GOT3 (cell line): ENCODE results near the gene CKM.
"Not testable (repeated sequence)": the region's sequence is repeated elsewhere in the genome, so short reads cannot be mapped to it uniquely, and the experiment has no call there.

ENCODE experiments used
- DNase-seq: peaks from one replicate; lab custom pipeline; 2025; ENCODE audit warnings: mixed read lengths; lab: John Stamatoyannopoulos, UW

CKM gene

DNA sequence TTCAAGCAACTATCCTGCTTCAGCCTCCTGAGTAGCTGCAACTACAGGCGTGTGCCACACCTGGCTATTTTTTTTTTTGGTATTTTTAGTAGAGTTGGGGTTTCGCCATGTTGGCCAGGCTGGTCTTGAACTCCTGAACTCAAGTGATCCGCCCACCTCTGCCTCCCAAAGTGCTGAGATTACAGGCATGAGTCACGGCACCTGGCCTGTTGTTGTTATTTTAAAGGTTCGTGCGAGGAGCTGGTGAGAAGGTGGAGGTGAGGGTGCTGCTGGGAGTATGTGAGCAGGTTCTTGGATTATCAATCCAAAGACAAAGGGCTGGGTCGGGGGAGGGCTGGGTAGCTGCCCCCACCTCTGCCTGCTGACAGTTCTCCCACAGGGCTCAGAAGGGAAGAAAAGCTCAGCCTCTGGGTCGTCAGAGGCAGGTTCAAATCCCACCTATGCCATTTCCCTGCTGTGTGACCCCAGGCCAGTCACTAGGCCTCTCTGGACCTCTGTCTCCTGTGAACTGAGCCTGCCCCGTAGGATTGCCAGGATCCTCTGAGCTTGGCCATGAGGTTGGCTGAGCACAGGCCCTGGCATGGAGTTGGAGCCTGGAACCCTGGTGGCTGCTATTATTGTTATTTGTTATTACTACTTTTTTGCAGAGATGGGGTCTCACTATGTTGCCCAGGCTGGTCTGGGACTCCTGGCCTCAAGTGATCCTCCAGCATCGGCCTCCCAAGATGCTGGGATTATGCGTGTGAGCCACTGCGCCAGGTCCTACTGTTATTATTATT, 1.5 kb downstream of the CKM start:
- DNase-seq = no peak

DNA sequence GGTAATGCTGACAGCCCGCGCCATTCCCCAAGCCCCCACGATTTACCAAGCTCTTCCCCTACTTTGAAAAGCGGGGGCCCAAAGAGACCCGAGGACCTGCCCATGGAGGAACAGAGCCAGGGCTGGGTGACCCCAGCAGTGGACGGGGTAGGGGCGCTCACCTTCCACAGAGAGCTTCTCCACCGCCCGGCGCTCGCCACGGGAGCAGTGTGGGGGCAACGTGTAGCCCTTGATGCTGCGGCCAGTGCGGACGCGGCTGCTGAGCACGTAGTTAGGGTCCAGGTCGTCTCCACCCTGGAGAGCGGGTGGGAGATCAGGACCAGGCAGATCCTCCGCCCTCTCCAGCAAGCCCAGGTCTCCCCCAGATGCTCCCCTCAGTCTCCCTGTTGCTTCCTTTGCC, 7.4 kb downstream of the CKM start:
- DNase-seq = no peak

DNA sequence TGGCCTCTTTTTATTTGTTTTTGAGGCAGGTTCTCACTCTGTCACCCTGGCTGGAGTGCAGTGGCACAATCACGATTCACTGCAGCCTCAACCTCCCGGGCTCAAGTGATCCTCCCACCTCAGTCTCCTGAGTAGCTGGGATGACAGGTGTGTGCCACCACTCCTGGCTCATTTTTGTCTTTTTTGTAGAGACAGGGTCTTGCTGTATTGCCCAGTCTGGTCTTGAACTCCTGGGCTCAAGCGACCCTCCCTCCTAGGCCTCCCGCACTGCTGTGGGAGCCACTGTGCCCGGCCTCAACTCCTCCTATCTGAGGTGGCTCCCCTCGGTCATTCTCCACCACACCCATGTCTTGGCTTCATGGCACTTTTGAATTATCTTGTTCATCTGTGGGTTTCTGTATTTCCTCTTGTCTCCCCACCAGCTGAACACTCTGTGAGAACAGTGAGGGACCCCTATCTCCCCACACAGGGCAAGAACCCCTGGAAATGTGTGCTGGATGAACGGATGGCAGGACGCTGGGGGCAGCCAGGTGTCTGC, 7.9 kb downstream of the CKM start:
- no peak for DNase-seq

DNA sequence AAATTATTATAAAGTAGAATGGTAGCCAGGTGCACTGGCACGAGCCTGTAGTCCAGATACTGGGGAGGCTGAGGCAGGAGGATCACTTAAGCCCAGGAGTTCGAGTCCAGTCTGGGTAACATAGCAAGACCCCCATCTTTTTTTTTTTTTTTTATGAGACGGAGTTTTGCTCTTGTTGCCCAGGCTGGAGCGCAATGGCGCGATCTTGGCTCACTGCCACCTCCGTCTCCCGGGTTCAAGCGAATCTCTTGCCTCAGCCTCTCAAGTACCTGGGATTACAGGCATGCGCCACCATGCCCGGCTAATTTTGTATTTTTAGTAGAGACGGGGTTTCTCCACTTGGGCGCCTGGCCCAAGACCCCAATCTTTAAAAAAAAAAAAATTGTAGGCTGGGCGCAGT, 10.4 kb downstream of the CKM start:
- not testable (repeated sequence) for DNase-seq

DNA sequence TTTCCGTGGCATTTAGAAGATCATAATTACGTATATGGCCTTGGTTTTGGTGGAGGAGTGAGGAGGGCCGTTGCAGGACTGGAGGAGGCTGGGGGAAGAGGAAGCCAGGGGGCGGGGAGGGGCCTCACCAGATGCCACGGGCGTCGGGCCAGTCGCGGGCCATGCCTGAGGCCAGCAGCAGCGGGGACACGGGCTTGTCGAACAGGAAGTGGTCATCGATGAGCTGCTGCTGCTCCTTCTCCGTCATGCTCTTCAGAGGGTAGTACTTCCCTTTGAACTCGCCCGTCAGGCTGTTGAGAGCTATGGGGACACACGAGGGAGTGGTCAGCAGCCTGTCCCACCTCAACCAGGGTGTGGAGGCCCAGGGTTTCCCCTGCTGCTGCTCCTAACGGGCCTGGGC, 11.1 kb downstream of the CKM start:
- DNase-seq = no peak

DNA sequence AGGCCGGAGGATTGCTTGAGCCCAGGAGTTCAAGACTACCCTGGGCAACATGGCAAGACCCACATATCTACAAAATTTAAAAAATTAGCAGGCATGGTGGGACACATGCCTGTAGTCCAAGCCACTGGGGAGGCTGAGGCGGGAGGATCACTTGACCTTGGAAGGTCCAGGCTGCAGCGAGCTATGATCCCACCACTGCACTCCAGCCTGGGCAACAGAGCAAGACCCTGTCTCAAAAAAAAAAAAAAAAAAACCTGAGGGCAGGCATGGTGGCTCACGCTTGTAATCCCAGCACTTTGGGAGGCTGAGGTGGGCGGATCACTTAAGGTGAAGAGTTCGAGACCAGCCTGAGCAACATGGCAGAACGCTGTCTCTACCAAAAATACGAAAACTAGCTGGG, 13.4 kb downstream of the CKM start:
- not testable (repeated sequence) for DNase-seq

DNA sequence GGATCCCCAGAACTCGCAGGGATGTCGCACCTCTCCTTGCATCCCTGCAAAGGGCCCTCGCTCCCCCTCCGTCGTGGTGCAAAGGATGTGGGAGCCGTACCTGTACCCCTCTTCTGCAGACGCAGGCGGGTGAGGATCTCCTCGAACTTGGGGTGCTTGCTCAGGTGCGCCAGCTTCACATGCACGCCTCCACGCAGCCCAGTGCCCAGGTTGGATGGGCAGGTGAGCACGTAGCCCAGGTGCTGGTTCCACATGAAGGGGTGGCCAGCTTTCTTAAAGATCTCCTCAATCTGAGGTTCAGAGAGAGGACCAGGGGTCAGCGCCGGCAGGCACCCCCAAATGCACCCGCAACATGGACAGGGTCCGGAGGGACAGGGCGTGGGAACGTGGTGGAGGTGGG, 15.3 kb downstream of the CKM start:
- no peak for DNase-seq

DNA sequence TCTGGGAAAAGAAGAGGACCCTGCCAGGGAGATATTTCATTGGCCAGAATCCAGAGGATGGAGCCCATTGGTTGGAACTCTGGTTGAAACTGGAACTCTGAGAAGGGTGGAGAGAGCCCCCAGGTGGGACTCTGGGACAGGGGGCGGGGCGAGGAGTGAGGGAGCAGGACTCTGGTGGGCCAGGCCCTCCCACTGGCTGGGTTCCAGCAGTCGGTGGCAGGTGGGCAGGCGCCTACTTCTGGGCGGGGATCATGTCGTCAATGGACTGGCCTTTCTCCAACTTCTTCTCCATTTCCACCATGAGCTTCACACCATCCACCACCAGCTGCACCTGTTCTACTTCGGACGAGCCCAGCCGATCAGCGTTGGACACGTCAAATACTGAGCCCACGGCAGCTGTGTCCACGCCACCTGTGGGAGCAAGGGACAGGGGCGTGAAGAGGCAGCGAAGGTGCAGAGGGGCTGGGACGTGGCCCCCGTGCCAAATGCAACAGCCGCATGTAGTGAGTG, 16.1 kb downstream of the CKM start:
- no peak for DNase-seq

DNA sequence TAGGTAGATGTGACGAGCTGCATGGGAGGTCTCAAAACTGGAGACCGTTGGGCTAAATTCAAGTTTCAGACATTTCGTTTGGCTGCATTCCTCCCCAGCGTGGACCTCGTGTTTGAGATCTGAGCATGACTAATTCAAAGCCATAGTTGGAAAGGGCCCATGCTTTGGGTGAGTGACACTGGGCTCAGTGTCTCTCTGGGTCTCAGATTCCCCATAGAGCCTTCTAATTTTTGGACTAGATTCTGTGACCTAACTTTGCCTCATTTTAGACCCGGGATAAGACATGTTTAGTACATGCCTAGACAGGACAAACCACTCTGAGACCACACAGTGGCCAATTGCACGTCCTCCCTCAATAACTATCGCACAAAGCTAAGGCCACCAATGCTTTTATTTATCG, 16.6 kb downstream of the CKM start:
- DNase-seq = no peak

DNA sequence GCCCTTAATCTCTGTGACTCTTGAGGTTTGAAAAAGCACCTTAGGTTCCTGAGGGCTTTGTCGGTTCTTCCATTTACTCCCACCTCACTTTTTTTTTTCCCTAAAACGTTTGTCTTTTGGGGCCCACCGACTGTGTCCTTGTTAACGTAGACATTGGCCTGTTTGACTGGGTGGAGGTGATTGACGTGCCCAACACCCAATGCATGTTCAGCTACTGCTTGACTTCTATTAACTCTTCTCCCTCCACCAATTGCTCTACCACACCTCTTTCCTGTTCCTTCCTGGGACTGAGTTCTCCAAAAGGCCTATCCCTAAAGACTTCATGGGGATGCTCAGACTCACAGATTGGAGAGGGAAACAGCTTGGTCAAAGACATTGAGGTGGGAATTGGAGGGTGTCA, 17.3 kb downstream of the CKM start:
- no peak for DNase-seq

DNA sequence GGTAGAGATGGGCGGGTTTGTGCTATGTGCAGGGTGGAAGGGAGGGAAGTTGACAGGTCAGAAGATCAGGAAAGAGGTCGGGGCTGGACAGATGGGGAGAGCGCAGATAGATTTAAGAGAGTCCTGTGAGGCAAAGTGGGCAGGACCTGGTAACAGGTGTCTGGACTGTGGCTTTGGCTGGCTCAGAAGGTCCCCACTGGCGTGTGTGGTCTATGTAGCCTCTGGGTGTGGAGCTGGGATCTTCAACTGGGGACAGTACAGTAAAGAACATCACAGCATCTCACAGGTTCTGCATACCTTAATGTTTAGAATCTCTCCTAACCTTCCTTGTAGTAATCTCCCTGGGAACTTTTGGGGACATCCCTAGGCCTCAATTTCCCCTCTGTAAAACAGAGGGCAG, 17.7 kb downstream of the CKM start:
- DNase-seq = no peak

DNA sequence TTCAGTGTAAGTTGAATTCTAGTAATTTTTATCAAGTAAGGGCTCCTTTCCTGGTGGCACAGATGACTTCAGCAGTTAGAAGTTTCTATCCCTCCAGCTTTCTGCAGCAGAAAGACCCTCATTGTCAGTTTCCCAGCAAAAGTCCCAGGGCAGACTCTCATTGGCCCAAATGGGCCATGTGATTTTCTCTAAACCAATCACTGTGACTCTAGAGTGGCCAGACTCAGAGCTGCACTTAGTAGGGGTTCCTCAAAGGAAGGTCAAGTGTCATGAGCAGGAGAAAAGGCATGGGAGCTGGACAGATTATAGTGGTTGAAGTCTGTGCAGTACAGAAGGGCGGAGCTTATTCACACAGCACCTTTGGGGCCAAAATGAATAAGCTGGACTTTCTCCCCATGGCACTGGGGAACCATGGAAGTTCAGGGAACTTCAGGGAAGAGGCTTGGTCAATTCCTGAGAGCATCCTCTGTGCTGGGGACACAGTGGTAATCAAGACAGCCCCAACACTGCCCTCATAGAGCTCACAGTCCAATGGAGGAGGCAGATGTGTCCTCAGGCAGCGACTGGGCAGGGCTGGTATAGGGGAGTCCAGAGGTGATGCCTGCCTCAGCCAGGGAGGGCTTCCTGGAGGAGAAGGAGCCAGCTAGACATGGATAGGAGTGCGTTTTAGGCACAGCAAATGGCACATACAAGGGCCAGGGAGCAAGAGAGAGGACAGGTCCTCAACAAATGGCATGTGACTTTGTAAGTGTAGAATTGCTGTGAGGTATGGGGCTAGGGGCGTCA, 18.3 kb downstream of the CKM start:
- no peak for DNase-seq

DNA sequence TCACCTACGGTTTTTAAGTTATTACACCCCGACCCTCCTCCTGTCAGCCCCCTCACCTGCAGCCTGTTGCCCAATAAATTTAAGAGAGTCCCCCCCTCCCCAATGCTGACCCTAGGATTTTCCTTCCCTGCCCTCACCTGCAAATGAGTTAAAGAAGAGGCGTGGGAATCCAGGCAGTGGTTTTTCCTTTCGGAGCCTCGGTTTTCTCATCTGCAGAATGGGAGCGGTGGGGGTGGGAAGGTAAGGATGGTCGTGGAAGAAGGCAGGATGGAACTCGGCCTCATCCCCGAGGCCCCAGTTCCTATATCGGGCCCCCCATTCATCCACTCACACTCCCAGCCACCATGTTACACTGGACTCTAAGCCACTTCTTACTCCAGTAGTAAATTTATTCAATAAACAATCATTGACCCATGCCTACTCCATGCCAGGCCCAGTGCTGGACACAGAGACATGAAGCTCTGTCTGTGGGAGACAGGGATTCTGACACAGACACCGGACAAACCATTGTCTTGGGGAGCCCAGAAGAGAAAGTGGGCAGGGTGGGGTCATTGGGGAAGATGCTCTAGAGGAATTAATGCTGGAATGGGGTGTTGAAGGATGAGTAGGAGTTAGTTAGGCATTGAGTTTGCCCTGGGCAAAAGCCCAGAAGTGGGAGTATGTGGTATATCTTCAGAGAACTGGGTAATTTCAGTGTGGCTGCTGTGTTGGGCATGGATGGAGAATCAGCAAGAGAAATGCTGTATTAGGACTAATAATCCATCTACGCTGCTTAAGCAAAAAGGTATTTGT, 19.2 kb downstream of the CKM start:
- no peak for DNase-seq

DNA sequence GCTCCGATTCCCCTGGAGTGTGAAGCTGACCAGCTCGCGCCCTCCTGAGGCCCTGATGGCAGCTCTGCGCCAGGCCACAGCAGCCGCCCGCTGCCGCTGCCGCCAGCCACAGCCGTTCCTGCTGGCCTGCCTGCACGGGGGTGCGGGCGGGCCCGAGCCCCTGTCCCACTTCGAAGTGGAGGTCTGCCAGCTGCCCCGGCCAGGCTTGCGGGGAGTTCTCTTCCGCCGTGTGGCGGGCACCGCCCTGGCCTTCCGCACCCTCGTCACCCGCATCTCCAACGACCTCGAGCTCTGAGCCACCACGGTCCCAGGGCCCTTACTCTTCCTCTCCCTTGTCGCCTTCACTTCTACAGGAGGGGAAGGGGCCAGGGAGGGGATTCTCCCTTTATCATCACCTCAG, 20.3 kb downstream of the CKM start:
- no peak for DNase-seq

DNA sequence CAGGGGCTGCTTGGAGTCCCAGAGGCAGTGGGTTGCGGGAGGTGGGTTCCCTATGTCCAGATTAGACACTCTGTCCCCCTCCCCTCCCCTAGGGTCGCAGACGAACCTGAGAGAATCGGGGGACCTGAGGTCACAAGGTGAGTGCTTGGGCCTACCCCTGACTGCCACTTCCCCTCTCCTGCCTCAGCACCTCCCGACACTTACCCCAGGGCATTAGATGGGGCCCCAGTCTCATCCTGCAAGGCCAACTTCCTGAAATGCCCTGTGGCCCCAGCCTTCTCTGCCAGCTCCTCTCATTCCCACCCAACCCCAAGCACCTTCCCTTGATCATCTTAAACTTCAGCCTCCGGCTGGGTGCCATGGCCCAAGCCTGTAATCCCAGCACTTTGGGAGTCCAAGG, 23.0 kb downstream of the CKM start:
- DNase-seq = no peak

DNA sequence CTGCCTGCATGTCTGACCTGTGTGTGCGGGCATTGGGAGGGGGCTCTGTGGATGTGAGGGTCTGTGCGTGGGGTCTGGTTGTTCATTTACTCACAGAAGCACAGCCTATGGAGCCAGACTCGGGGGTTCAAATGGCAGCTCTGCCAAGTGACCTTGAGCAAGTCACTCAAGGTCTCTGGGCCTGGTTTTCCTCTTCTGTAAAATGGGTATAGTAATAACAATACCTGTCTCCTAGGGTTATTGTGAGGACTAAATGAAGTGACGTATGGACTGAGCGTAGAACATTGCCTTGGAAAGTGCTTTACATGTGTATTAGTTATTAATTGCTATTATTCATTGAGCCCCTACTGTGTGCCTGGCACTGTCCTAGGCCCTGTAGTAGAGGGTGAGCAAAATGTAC, 24.4 kb downstream of the CKM start:
- no peak for DNase-seq

DNA sequence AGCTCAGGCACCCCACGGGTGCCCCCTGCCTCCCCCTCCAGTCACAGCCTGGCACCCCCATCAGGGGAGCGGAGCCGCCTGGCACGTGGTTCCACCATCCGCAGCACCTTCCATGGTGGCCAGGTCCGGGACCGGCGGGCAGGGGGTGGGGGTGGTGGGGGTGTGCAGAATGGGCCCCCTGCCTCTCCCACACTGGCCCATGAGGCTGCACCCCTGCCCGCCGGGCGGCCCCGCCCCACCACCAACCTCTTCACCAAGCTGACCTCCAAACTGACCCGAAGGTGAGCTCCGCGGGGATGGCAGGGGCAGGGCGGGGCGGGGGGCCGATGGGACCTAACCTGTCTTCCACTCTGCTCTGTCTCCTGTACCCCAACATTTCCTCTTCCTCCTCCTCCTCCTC, 25.0 kb downstream of the CKM start:
- DNase-seq = no peak

DNA sequence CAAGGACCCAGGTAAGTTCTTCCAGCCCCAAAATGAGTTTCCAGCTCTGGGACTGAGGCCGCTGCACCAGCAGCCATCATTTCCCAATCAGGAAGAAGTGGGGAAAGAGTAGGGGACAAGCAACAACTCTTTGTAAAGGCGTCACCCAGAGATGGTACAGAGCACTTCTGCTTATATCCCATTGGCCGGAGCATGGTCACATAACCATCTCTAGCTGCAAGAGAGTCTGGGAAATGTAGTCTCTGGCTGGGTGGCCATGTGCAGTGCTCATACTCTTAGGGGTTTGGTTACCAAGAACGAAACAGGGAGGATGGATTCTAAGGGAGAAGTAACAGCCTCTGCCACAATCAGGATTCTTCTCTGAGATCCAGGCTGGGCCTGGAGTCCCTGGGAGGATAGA, 26.3 kb downstream of the CKM start:
- DNase-seq = no peak

DNA sequence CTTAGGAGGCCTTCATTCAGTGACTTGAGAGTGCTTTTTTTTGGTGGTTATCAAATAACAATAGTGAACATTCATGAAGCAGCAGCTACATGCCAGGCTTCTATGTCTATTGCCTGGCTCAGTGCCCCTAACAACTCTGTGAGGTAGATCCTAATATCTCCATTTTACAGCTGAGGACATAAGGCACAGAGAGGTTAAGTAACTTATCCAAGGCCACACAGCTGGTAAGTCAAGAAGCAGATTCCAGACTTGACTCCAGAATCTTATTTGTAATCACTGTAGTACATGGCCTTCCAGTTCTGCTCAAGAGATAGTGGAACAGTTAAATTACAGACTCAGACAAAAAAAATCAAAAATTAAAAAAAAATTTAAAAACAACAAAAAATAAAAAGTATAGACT, 26.8 kb downstream of the CKM start:
- DNase-seq = no peak

DNA sequence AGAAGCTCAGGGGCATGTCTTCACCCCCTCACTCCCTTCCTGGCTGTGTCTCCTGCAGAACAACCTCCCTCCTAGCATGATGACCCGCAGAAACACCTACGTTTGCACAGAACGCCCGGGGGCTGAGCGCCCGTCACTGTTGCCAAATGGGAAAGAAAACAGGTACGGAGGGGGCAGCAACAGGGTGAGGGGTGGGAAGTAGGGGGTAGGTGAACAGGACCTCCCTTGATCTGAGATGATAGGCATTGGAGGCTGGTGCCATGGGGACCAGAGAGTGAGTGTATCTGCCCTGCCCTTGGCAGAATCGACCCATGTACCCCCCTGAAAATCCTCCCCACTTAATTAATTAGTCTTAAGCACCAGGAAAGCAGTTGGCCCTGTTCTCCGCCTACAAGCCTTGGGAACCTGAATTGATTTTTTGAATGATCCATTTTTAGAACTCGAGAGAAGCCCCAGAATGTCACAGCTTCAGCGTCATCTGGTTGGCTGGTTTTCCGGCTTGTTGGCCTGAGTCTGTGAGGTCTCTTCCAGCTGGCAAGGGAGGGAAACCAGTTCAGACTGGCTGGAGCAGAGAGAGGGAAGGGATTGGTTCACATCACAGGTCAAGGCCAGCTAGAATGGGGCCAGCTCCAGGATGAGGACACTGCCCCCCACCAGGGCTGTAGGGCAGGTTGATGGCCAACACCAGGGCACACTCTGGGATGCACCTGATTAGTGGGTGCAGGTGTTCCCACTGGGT, 28.2 kb downstream of the CKM start:
- no peak for DNase-seq

DNA sequence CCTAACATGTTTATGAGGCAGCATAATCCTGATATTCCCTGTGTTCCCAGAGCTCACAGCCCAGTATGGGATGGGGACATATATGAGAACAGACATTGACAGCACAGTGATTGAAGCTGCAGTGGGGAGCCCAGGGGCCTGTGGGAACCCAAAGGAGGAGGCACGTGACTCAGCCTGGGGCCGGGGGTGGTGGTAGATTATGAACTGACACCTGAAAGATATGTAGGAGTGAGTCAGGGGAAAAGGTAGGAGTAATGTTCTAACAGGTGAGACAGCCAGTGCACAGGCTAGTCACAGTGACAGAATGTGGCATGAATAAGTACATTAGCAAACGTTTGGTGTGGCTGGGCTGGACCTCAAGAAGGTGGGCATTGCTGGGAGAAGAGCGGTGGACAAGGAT, 29.0 kb downstream of the CKM start:
- no peak for DNase-seq

DNA sequence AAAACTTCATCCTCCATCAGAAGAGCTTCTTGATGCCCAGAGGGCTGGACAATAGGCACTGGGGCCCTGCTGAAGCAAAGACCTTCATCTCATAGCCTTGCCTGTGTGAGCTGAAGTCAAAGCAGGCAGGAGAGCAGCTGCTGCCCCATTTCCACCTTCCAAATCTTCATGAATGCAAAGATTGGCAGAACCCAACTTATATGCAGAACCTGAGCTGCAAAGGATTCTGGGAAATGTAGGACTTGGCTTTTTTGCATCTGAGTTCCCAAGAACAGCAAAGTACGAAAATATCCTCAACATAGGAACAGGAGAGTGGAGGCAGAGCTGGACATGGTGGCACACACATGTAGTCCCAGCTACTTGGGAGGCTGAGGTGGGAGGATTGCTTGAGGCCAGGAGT, 30.8 kb downstream of the CKM start:
- DNase-seq = no peak
